Activated CD8-positive, alpha-beta T cell treated with anti-CD3 and anti-CD28 coated beads for 36 hours (primary cell): ENCODE measurements around the gene LAMP2. TPM values are rescaled to one million over a fixed set of nuclear protein-coding genes. Genes with fewer than 3 reads are reported as not detected.

Experiments used
- ATAC-seq: fragments of 200-7000 bp; cut with Tn5 transposase; one replicate; pipeline ENCODE4 v1.10.0; 2021; ENCODE audit warnings: mild to moderate bottlenecking, moderate library complexity
- CTCF ChIA-PET: fragments of 350-600 bp; sonication (Branson Sonifier 250); formaldehyde crosslinking; loops from one replicate; lab custom pipeline; 2021; ENCODE audit warnings: antibody characterized with exemption; lab: Charles Lee
- POLR2A ChIA-PET: fragments of 350-600 bp; sonication (Branson Sonifier 250); formaldehyde crosslinking; loops from one replicate; lab custom pipeline; 2021; ENCODE audit warnings: antibody characterized with exemption; lab: Charles Lee
- DNase-seq: peaks from one replicate; pipeline ENCODE4 v3.0.0-alpha.2; 2020
- H3K27ac Mint-ChIP-seq: one replicate; pipeline ENCODE4 v1.8.0; 2021; ENCODE audit warnings: mild to moderate bottlenecking, mixed read lengths
- H3K27me3 Mint-ChIP-seq: one replicate; pipeline ENCODE4 v1.8.0; 2021; ENCODE audit warnings: mixed read lengths
- H3K36me3 Mint-ChIP-seq: one replicate; pipeline ENCODE4 v1.8.0; 2021; ENCODE audit warnings: low read depth, mixed read lengths
- H3K4me1 Mint-ChIP-seq: one replicate; pipeline ENCODE4 v1.8.0; 2021; ENCODE audit warnings: low read depth, mixed read lengths
- H3K4me3 Mint-ChIP-seq: one replicate; pipeline ENCODE4 v1.8.0; 2021; ENCODE audit warnings: mild to moderate bottlenecking, moderate library complexity, mixed read lengths
- H3K9me3 Mint-ChIP-seq: one replicate; pipeline ENCODE4 v1.8.0; 2021; ENCODE audit warnings: mixed read lengths
- CTCF ChIP-seq: fragments of 200-600 bp; IDR thresholded peaks from one replicate; pipeline ENCODE4 v1.8.0; 2022; ENCODE audit warnings: antibody characterized with exemption, mild to moderate bottlenecking
- intact Hi-C: fragments of 100-400 bp; cut with micrococcal nuclease; formaldehyde crosslinking; loops from one replicate; pipeline ENCODE4 v1.10.0; 2022
- total RNA-seq, 2 experiments: library from RNA; stranded (reverse); gene quantifications; one replicate each; pipeline ENCODE4 v1.2.3, GENCODE V29; 2021

Gene LAMP2
- total RNA-seq, 2 experiments from 2014 or later = 22.9 to 23.3 TPM

- ChIA-PET POLR2A (interaction anchor here (0.9 to 1.5 kb wide), 3 partner anchors 11 to 18 kb away, joined by 3 to 8 read pairs (median 3); no protein-coding TSS in a partner anchor), CTCF (interaction anchor here (1.5 kb wide), 1 partner anchor 159 kb away, joined by 3 read pairs; no protein-coding TSS in a partner anchor)
- no peak for ATAC-seq
- Mint-ChIP-seq H3K27ac (peak overlapping the region; percentile 84), H3K9me3 (no peaks in the 10 kb centered on the region), H3K36me3 (peaks cover 1% of the 10 kb centered on the region), H3K27me3 (no peaks in the 10 kb centered on the region), H3K4me3 (peak overlapping the region; percentile 99), H3K4me1 (peaks cover 18% of the 10 kb centered on the region)
- no peak for DNase-seq
- intact Hi-C loops = no loop called here
- no peak for TF ChIP-seq CTCF
Measured at GRCh38 chrX:120468479-120468824, 644 bp downstream of the LAMP2 start.

DNA sequence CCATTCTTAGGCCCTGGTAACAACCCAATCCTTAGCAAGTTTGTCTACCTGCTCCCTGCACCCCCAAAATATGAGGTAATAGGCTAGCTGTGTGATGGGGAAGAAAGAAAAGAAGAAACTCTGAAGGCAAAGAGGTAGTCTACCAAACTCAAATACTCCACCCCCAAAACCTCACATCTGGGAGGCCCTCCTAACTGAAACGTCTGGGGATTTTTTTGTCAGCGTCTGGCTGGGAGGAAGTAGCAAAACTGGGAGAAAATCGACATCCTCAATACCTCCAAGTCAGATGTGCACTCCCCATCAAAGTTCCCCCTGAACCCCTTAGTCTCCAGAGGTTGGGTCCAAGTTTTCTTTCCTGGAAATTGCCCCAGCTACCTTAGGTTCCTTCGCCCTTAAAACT is 1.0 kb downstream of the LAMP2 start:
- Mint-ChIP-seq H3K4me3 (peak overlapping the region; percentile 99), H3K36me3 (peaks cover 1% of the 10 kb centered on the region), H3K27ac (peak overlapping the region; percentile 84), H3K27me3 (no peaks in the 10 kb centered on the region), H3K9me3 (no peaks in the 10 kb centered on the region), H3K4me1 (peaks cover 18% of the 10 kb centered on the region)
- intact Hi-C loops = no loop called here
- DNase-seq = no peak
- ATAC-seq = no peak
- no peak for TF ChIP-seq CTCF
- ChIA-PET CTCF (interaction anchor here (1.5 kb wide), 1 partner anchor 159 kb away, joined by 3 read pairs; no protein-coding TSS in a partner anchor), POLR2A (interaction anchor here (1.5 kb wide), 1 partner anchor 10 kb away, joined by 8 read pairs; no protein-coding TSS in a partner anchor)

DNA sequence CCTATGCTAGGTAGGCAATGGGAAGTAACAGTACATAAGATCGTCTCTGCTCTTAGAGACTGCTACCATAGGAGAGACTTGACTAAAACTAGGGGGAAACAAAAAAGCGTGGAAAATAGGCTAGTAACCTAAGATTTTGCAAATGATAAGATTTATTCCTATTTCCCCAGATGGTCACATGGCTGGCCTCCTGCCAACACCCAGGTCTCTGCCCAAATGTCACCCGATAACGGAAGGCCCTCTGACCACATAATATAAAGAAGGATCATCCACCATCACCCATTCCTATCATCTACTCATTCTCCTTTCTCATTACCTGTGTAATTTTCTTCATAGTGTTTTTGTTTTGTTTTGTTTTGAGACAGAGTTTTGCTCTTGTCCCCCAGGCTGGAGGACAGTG is 4.7 kb downstream of the LAMP2 start:
- CTCF ChIA-PET = interaction anchor here (1.4 to 1.5 kb wide), 2 partner anchors 11 to 83 kb away, joined by 4 to 6 read pairs; no protein-coding TSS in a partner anchor
- no peak overlapping the region for H3K4me3 Mint-ChIP-seq
- TF ChIP-seq CTCF = no peak

GRCh38 chrX:120463241-120463640 is 5.9 kb downstream of the LAMP2 start:
- H3K4me3 Mint-ChIP-seq = no peak overlapping the region
- peaks cover 38% of the 10 kb centered on the region for H3K4me1 Mint-ChIP-seq
- DNase-seq (no peak), ATAC-seq (no peak)
- H3K36me3 Mint-ChIP-seq = no peaks in the 10 kb centered on the region
- H3K9me3 Mint-ChIP-seq = no peaks in the 10 kb centered on the region
- TF ChIP-seq CTCF = no peak
- H3K27ac Mint-ChIP-seq = no peak overlapping the region
- H3K27me3 Mint-ChIP-seq = no peaks in the 10 kb centered on the region
- CTCF ChIA-PET = interaction anchor here (1.2 kb wide), 1 partner anchor 23 kb away, joined by 4 read pairs; no protein-coding TSS in a partner anchor
- POLR2A ChIA-PET = no interaction called here
- intact Hi-C loops = no loop called here

More for the DNA sequence above, 4.7 kb downstream of the LAMP2 start:
- H3K27ac Mint-ChIP-seq = no peak overlapping the region
- H3K27me3 Mint-ChIP-seq = no peaks in the 10 kb centered on the region
- POLR2A ChIA-PET = no interaction called here
- intact Hi-C loops = no loop called here
- H3K4me1 Mint-ChIP-seq = peaks cover 30% of the 10 kb centered on the region
- DNase-seq = no peak
- no peaks in the 10 kb centered on the region for H3K9me3 Mint-ChIP-seq
- H3K36me3 Mint-ChIP-seq = peaks cover 1% of the 10 kb centered on the region
- ATAC-seq = no peak

DNA sequence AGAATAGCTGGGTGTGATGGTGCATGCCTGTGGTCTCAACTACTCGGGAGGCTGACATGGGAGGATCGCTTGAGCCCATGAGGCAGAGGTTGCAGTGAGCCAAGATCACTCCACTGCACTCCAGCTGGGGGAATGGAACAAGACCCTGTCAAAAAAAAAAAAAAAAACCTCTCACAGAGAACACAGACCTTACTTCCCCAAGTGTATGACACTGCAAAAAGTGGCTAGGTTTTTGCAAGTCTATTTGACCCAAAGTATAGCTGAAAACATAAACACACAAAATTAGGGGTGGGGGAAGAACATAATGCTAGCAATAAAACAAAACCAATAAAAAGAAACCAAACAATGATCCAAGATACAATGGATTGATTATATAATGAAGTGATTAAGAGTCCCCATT is 6.7 kb downstream of the LAMP2 start:
- peaks cover 44% of the 10 kb centered on the region for H3K4me1 Mint-ChIP-seq
- intact Hi-C loops = no loop called here
- ATAC-seq = no peak
- H3K9me3 Mint-ChIP-seq = no peaks in the 10 kb centered on the region
- H3K27me3 Mint-ChIP-seq = no peaks in the 10 kb centered on the region
- POLR2A ChIA-PET = no interaction called here
- no peak for TF ChIP-seq CTCF
- DNase-seq = no peak
- no peaks in the 10 kb centered on the region for H3K36me3 Mint-ChIP-seq
- CTCF ChIA-PET = no interaction called here
- H3K4me3 Mint-ChIP-seq = no peak overlapping the region
- H3K27ac Mint-ChIP-seq = no peak overlapping the region
